ENCODE data around the gene SLC25A51.

Gene SLC25A51

DNA sequence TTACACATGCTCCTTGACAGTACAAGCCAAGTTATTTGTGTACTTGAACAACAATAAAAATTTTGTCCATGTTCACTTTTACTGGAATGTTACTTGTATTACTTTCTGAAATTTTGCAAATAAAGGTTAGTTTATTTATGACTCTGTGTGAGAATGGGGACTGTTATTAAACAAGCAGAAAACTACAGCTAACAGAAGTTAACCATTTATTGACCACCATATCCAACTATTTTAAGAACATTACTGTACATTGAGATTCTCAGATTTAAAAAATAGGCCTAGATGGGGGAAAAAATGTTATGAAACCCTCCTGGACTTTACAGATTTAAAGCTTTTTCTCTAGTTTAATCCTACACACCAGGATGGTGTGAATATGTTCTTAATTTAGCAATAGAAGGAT, 1.8 kb downstream of the SLC25A51 start:
- Histone ChIP-seq H4K20me1 (ENCODE audit: low read depth, low read length) (no peaks in the 10 kb centered on the region), H3K79me2 (ENCODE audit: insufficient read depth, low read length) (peaks cover 21% of the 10 kb centered on the region), H3K9me3 (ENCODE audit: insufficient read depth, low read length) (no peaks in the 10 kb centered on the region), H3K9ac (ENCODE audit: low read length) (0 out of 2 replicates have a peak overlapping the region, but pooled peaks have one; percentile 79), H3K9me2 (replicated peaks; ENCODE audit: insufficient read depth, low read length) (no peaks in the 10 kb centered on the region), H3F3A (ENCODE audit: insufficient read depth) (no peaks in the 10 kb centered on the region), H3K4me3 (ENCODE audit: insufficient read depth, low read length, poor library complexity, severe bottlenecking) (no peak overlapping the region), H3K36me3 (ENCODE audit: low read length) (no peaks in the 10 kb centered on the region; the same call in 1 of the 2 replicates), H3K27ac (ENCODE audit: low read depth, low read length) (no peak overlapping the region), H3K27me3 (ENCODE audit: low read length) (no peaks in the 10 kb centered on the region), H3K4me2 (ENCODE audit: low read depth, low read length, poor library complexity, severe bottlenecking) (peak overlapping the region; percentile 85), H2AFZ (ENCODE audit: low read depth, low read length, severe bottlenecking) (no peak overlapping the region)
- TF ChIP-seq, protein P1, sequence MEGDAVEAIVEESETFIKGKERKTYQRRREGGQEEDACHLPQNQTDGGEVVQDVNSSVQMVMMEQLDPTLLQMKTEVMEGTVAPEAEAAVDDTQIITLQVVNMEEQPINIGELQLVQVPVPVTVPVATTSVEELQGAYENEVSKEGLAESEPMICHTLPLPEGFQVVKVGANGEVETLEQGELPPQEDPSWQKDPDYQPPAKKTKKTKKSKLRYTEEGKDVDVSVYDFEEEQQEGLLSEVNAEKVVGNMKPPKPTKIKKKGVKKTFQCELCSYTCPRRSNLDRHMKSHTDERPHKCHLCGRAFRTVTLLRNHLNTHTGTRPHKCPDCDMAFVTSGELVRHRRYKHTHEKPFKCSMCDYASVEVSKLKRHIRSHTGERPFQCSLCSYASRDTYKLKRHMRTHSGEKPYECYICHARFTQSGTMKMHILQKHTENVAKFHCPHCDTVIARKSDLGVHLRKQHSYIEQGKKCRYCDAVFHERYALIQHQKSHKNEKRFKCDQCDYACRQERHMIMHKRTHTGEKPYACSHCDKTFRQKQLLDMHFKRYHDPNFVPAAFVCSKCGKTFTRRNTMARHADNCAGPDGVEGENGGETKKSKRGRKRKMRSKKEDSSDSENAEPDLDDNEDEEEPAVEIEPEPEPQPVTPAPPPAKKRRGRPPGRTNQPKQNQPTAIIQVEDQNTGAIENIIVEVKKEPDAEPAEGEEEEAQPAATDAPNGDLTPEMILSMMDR (IDR thresholded peaks at IDR 0.05; ENCODE audit: insufficient read depth, low read length, poor library complexity, severe bottlenecking): no peak
- TF ChIP-seq EZH2phosphoT487 (conservative IDR thresholded peaks at IDR 0.05; ENCODE audit: low read length): no peak

DNA sequence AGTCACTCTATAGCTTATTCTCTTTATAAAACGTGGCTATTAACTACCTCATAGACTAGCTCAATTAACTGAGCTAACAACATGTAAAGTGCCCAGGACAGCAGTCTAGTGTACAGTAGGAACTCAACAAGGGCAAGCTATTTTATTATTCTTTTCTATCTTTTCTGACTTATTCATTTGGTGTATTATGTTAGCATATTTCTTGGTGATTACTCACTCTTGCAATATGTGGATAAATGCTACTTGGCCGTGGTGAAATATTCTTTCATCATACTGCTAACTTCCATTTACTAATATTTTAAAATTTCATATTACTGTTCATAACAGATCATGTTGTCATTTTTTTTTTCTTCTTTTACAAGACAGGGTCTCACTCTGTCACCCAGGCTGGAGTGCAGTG, 4.9 kb downstream of the SLC25A51 start:
- Histone ChIP-seq H3K36me3 (ENCODE audit: low read length) (peaks cover 4% of the 10 kb centered on the region; the same call in 1 of the 2 replicates), H3K4me3 (ENCODE audit: insufficient read depth, low read length, poor library complexity, severe bottlenecking) (no peak overlapping the region), H3K9ac (ENCODE audit: low read length) (no peak overlapping the region), H3K9me2 (replicated peaks; ENCODE audit: insufficient read depth, low read length) (no peaks in the 10 kb centered on the region), H3F3A (ENCODE audit: insufficient read depth) (no peaks in the 10 kb centered on the region), H3K9me3 (ENCODE audit: insufficient read depth, low read length) (no peaks in the 10 kb centered on the region), H3K79me2 (ENCODE audit: insufficient read depth, low read length) (peaks cover 21% of the 10 kb centered on the region), H4K20me1 (ENCODE audit: low read depth, low read length) (no peaks in the 10 kb centered on the region), H2AFZ (ENCODE audit: low read depth, low read length, severe bottlenecking) (no peak overlapping the region), H3K27me3 (ENCODE audit: low read length) (no peaks in the 10 kb centered on the region), H3K4me2 (ENCODE audit: low read depth, low read length, poor library complexity, severe bottlenecking) (no peak overlapping the region), H3K27ac (ENCODE audit: low read depth, low read length) (no peak overlapping the region)
- TF ChIP-seq EZH2phosphoT487 (conservative IDR thresholded peaks at IDR 0.05; ENCODE audit: low read length): no peak
- TF ChIP-seq, protein P1 (IDR thresholded peaks at IDR 0.05; ENCODE audit: insufficient read depth, low read length, poor library complexity, severe bottlenecking): no peak

DNA sequence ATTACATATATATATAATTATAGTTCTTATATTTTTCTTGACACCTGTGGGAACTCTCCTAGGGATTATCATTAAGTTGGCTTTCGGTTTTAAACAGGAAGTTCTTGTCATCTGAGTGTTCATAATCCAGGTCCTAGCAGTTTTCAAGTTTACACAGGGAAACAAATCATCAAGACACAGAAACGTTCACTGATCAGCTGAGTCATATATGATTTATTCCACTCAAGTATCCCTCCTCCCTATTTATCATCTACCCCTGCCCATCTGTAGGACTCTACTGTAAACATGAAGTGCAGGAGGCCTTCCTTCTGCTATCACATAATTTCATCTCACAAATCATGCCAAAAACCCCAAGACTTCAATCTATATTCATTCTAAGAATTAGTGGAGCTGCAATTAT, 6.3 kb downstream of the SLC25A51 start:
- Histone ChIP-seq H3K36me3 (ENCODE audit: low read length) (peaks cover 7% of the 10 kb centered on the region; the same call in 1 of the 2 replicates), H4K20me1 (ENCODE audit: low read depth, low read length) (no peaks in the 10 kb centered on the region), H3K9me2 (replicated peaks; ENCODE audit: insufficient read depth, low read length) (no peaks in the 10 kb centered on the region), H3F3A (ENCODE audit: insufficient read depth) (no peaks in the 10 kb centered on the region), H3K27ac (ENCODE audit: low read depth, low read length) (no peak overlapping the region), H3K79me2 (ENCODE audit: insufficient read depth, low read length) (peaks cover 12% of the 10 kb centered on the region), H2AFZ (ENCODE audit: low read depth, low read length, severe bottlenecking) (no peak overlapping the region), H3K4me2 (ENCODE audit: low read depth, low read length, poor library complexity, severe bottlenecking) (no peak overlapping the region), H3K9me3 (ENCODE audit: insufficient read depth, low read length) (no peaks in the 10 kb centered on the region), H3K9ac (ENCODE audit: low read length) (no peak overlapping the region), H3K27me3 (ENCODE audit: low read length) (no peaks in the 10 kb centered on the region), H3K4me3 (ENCODE audit: insufficient read depth, low read length, poor library complexity, severe bottlenecking) (no peak overlapping the region)
- TF ChIP-seq EZH2phosphoT487 (conservative IDR thresholded peaks at IDR 0.05; ENCODE audit: low read length): no peak
- TF ChIP-seq, protein P1 (IDR thresholded peaks at IDR 0.05; ENCODE audit: insufficient read depth, low read length, poor library complexity, severe bottlenecking): no peak

All from SU-DHL-6 (cell line).